ENCODE data around the gene RNF175.
"Not testable (repeated sequence)": the region's sequence is repeated elsewhere in the genome, so short reads cannot be mapped to it uniquely, and the experiment has no call there.

RNF175 gene

GRCh38 chr4:153676984-153677383 lies 82.8 kb downstream of the RNF175 start:
- no peak for DNase-seq (ENCODE audit: low read depth)

- DNase-seq (ENCODE audit: low read depth): no peak
These were observed 83.3 kb downstream of the RNF175 start for GRCh38 chr4:153676486-153676885.

- no peak for DNase-seq (ENCODE audit: low read depth)
These were observed 90.0 kb downstream of the RNF175 start for GRCh38 chr4:153669838-153670237.

- DNase-seq (ENCODE audit: low read depth): no peak
These were observed 91.2 kb downstream of the RNF175 start for GRCh38 chr4:153668647-153669046.

DNA sequence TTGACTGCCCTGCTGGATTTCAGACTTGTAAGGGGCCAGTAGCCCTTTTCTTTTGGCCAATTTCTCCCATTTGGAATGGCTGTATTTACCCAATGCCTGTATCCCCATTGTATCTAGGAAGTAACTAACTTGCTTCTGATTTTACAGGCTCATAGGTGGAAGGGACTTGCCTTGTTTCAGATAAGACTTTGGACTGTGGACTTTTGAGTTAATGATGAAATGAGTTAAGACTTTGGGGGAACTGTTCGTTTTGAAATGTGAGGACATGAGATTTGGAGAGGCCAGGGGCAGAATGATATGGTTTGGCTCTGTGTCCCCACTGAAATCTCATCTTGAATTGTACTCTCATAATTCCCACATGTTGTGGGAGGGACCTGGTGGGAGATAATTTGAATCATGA lies 93.3 kb downstream of the RNF175 start:
- DNase-seq (ENCODE audit: low read depth): not testable (repeated sequence)

DNA sequence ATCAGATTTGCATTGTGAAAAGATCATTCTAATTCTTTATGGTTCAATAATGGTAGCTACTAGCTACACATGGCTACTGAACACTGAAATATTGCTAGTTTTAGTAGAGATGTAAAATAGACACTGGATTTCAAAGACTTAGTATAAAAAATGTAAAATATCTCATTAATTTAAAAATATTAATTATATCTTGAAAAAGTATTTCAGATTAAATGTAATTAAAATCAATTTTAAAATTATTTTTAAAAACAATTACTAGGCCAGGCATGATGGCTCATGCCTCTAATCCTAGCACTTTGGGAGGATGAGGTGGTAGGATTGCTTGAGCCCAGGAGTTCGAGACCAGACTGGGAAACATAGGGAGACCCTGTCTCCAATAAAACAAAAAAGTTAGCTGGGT lies 96.2 kb downstream of the RNF175 start:
- no peak for DNase-seq (ENCODE audit: low read depth)

- DNase-seq (ENCODE audit: low read depth): no peak
These were observed 97.9 kb downstream of the RNF175 start for GRCh38 chr4:153661908-153662307.

DNA sequence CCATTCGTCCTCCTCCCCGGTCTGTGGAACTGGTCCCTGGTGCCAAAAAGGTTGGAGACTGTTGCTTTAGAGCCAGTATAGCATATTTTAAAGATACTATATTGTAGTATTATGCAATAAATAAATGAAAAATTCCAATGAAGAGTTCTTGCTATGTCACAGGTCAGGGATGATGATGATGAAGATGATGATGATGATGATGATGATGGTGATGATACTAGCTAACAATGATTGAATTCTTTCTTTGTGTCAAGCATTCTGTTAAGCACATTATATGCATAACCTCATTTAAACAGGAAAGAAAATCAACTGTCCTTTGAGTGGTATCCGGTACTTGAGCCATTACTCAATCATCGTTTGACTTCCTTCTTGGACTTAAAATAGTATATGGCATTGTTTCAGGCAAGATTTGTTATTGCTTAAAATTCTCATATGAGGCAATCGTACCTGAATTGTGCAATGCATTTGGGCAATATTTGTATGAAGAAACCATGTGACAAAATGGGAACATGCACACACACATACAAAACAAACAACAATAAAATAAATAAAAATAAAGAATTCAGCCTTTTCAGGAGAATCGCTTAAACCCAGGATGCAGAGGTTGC lies 98.5 kb downstream of the RNF175 start:
- DNase-seq (ENCODE audit: low read depth): no peak
